Glomerular endothelial cell (primary cell): ENCODE results near the gene C20orf144. TPM values are rescaled to one million over a fixed set of nuclear protein-coding genes. Genes with fewer than 3 reads are reported as not detected.

ENCODE experiments used
- DNase-seq: peaks from one replicate; pipeline ENCODE4 v3.0.0-alpha.2; 2011; ENCODE audit warnings: low read depth, low spot score; ENCODE audit errors: extremely low read depth
- total RNA-seq: library from RNA; depleted of rRNA; stranded (reverse); fragments of >200 nt; gene quantifications from 2 replicates; pipeline ENCODE4 v1.2.3, GENCODE V29; 2015

The C20orf144 gene
- total RNA-seq, 1 donor from 2014 or later, result not detected

DNA sequence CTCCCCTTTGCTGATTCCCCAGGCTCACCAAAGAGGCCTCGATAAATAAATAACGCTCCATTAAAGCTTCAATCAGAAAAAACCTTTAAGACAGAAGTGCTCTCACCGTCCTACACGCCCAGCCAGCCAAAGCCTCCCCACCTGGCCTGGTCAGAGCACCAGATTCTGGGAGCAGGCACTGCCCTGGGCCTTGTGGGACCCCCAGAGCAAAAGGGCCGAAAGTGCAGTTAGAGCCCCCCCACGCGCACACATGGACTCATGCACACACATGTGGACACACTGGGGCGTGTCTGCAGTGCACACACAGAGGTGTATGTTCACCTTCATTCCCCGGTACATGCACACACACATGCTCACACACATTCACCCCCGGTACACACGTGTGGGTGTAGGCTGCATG is 14.0 kb downstream of the C20orf144 start:
- DNase-seq, result no peak

GRCh38 chr20:33676652-33677645 is 14.8 kb downstream of the C20orf144 start:
- no peak for DNase-seq

DNA sequence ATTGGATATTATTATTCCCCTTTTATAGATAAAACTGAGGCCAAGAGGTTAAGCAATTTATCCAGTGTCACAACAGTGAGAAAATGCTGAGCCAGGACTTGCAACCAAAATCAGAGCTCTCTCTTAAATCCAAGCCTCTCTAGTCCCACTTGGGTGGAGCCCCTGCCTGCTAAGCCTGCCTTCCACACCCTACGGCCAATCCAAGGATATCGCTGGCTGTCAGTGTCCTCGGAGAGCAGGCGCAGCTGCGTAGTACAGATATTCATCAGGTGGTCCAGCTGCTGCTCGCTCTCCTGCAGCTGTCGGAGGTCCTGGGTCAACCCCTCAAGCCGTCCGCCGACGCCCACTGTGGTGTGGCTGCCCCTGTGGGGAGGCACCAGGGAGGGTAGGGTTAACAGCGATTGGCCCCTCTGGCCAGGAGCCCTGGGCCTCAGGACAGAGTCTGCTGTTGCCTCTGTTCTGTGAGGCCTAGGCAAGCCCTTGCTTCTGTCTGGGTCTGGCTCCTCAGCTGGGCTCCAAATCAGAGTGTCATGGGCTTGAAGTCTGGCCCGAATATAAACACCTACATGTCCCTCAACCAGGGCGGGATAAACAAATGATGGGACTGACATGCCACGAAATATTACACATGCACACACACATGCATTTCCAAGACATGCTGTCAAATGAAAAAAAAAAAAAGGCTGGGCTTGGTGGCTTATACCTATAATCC is 16.0 kb downstream of the C20orf144 start:
- DNase-seq, result no peak

DNA sequence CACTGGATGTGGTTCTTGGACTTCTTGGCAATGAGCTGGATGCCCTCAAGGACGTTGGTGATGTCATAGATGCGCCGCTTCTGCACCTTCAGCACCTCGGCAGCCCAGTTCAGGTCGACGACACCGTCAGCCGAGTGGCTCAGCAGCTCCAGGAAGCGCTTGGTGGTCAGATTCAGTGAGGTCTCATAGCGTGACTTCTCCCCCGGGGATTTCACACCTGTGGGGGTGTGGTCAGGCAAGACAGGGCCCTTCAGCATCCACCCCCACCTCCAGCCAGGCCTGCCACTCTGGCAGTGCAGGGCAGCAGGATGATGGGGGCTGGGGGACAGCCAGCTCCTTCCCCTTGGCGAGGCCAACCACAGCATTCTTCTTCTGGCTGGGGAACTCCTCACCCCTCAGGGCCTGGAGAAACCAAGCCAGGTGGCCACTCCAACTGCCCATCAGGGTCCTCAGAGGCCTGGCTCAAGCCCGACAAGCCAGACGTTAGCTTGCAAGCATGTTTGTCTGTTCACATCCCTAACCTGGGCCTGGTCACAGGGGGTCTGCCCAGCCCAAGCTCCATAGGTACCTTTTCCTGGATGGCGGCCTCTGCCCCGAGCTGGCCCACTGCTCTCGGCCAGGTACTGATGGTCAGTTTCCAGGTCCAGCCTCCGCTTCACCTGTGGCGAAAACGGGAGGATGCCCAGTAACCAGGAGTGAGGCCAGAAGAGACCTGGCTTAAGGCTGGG is 17.8 kb downstream of the C20orf144 start:
- no peak for DNase-seq

GRCh38 chr20:33680686-33681085 is 18.6 kb downstream of the C20orf144 start:
- no peak for DNase-seq

DNA sequence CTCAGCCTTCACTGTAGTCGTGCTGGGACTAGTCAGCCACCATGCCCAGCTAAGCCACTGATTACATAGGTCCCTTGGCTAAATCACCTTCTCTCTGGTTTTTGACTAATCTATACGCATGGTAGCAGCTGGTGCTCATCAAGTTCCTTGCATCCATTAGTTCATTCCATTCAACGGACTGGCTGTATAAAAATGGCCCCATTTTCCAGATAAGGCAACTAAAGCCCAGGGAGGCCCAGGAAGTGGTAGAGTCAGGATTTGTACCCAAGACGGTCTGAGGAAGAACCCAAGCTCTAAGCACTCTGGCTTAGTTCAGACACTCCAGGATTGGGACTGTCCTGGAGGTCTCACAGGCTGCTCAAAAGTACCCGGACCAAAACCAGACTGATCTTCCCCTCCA is 19.2 kb downstream of the C20orf144 start:
- DNase-seq, result no peak

DNA sequence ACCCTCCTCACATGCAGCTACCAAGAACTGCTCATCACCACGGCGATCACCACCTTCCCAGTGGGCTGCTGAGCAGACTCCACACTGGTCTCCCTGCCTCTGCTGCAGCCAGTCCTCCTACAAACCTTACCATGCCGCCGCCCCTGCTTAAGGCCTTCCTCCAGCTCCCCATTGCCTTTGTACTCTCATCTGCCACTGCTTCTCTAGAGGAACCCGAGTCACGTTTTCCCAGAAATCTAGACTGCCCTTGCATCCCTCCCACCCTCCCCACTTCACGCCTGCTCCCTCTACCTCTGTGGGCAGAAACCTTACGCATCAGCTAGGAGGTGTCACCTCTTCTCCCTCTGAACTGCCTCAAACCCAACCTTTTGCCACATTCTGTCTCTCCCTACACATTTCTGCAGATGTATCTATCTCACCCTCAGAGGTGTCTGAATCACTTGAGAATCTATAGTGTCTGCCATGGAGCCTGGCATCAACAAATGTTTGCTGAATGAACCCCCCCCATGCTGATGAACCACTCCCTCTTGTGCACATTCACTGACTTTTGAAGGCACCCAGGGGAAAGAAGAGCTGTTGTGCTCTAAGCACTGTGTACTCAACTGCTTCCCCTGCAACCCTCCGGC is 19.7 kb downstream of the C20orf144 start:
- DNase-seq, result no peak

GRCh38 chr20:33684533-33685327 is 22.6 kb downstream of the C20orf144 start:
- no peak for DNase-seq

- DNase-seq, result no peak
These were observed 23.4 kb downstream of the C20orf144 start for GRCh38 chr20:33685328-33686099.

- no peak for DNase-seq
These were observed 24.2 kb downstream of the C20orf144 start, which contains the start of gene E2F1 for GRCh38 chr20:33686100-33686983. Gene E2F1, minus strand, starts transcription at chr20:33686385. Its CDS starts 121 bp downstream, at chr20:33686264.

GRCh38 chr20:33686984-33687366 is 24.8 kb downstream of the C20orf144 start:
- no peak for DNase-seq

DNA sequence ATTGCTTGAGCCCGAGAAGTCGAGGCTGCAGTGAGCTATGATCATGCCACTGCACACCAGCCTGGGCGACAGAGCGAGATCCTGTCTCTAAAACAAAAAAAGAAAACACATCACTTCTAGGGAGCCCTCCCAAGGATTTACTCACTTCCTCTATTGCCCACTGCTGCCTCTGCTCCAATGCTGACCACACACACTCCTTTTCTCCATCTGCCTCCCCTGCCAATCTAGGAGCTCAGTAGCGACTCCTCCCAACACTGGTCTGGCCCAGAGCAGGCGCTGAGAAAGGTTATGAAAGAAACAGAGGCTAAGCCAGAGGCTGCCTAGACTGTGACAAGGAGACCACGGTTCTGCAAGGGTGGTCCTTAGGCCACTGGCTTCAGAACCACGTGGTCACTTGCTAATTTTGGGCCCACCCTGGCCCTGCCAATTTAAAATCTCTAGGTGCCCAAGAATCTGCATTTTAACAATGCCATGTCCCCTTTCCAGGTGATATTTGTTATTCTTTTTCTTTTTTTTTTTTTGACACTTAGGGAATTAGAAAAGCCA is 25.3 kb downstream of the C20orf144 start:
- no peak for DNase-seq

DNA sequence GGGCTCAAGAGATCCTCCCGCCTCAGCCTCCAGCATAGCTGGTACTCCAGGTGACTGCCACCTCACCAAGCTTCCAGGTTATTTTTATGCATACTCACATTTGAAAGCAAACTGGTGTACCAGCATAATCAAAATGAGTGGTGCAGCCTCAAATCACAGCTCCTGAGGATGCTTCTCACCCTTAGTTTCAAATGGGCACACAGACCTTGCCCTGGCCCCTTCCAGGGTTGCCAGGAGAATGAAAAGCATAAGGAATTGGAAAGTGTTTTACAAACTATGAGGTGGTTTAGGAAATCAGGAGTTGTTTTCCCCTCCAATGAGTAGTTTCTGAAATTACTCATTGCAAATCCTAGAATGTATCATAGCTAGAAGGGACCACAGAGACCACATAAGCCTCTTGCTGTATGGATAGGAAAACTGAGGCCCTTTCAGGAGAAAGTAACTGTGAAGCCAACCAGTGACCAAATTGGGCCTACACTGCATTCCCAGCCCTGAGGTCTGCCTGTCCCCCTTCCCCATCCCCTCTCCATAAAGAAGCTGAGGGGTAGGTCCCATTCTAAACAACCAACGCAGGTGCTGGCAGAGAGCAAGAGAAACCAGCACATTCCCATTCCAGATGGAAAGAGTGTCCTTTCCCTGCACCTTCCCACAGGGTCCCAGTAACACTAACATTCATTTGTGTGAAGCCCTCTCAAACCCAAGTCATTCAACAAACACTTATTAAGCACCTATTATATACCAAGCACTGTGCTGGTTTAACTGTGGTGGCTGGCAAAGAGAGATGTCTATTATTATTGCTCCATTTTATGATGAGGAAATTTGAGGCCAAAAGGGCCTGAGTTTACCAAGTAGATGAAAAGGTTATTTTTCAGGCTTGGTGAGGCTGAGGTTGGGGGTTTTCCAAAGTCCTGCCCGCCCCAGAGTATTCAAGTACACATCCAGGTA is 26.1 kb downstream of the C20orf144 start:
- DNase-seq, result no peak

DNA sequence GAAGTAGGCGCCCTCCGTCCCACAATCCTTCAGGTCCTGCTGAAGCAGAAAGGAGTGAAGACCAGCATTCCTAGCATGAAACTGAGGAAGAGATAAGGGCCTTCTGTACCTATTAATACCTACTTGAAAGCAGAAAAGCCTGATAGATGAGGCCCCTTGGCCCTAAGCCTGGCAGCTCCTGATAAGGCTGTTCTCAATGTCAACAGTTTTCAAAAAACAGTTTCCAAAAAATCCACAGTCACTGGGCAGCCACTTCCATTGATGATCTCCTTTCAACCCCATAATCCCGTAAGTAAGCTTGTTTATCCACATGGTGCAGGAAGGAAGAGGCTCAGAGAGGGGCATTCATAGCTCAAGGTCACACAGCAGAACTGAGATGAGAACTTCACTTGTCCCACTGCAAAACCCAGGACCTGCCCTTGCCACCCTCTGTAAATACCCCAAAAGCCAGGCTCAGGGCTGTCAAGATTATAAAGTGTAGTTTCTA is 26.9 kb downstream of the C20orf144 start:
- DNase-seq, result no peak

DNA sequence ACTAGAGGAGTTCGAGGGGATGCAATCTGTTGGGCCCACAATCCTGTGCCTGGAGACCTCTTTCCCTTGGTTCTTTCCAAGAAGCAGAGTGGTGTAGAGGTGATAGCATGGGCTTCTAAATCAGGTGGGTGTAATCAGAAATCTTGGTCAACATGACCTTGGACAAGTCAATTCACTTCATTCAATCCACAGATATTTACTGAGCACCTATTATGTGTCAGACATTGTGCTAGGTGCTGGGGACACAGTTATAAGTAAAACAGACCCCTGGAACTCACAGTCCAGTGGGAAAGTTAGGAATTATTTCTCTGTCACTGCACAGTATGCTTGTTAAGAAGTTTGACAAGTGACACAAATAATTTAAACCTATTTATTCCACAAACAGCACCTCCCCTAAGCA is 27.4 kb downstream of the C20orf144 start:
- no peak for DNase-seq

DNA sequence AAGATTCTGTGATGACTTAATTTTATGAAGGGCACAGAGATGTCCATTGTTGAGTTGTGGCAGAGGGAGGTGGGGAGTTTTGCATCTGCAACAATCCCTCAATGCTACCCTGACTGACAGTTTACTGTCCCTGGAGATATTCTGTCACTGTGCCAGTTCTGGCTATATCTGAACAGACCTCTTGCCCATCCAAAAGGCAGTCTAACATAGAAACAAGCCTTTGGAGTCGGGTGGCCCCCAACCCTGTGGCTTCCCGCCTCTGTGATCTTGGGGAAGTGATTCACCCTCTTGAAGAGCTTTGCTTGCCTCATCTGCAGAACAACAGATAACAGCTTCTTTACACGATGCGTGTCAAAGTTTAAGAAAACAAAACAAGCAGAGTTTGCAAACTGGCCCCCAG is 27.8 kb downstream of the C20orf144 start:
- DNase-seq, result no peak

GRCh38 chr20:33693289-33693688 is 31.2 kb downstream of the C20orf144 start:
- no peak for DNase-seq
